Measurements from ENCODE around the gene PLPPR5. TPM values are rescaled to one million over a fixed set of nuclear protein-coding genes. Genes with fewer than 3 reads are reported as not detected.

The PLPPR5 gene
- total RNA-seq, 1 donor from 2014 or later = not detected

GRCh38 chr1:98963064-98963758, 41.5 kb downstream of the PLPPR5 start:
- no peaks in the 10 kb centered on the region for H3K4me1 Mint-ChIP-seq (ENCODE audit: low read depth)
- H3K27me3 Mint-ChIP-seq (ENCODE audit: insufficient read depth) = peaks cover 2% of the 10 kb centered on the region
- intact Hi-C loops (cut with micrococcal nuclease) = no loop called here
- no peak overlapping the region for H3K27ac Mint-ChIP-seq
- no peaks in the 10 kb centered on the region for H3K9me3 Mint-ChIP-seq
- no peak for DNase-seq (ENCODE audit: low spot score)
- H3K4me3 Mint-ChIP-seq = no peak overlapping the region
- H3K36me3 Mint-ChIP-seq (ENCODE audit: low read depth) = no peaks in the 10 kb centered on the region

GRCh38 chr1:98962156-98962555, 42.5 kb downstream of the PLPPR5 start:
- DNase-seq (ENCODE audit: low spot score) = no peak
- Mint-ChIP-seq H3K4me3 (no peak overlapping the region), H3K9me3 (no peaks in the 10 kb centered on the region), H3K27me3 (ENCODE audit: insufficient read depth) (peaks cover 2% of the 10 kb centered on the region), H3K4me1 (ENCODE audit: low read depth) (no peaks in the 10 kb centered on the region), H3K27ac (no peak overlapping the region), H3K36me3 (ENCODE audit: low read depth) (no peaks in the 10 kb centered on the region)
- intact Hi-C loops (cut with micrococcal nuclease) = no loop called here

GRCh38 chr1:98949621-98950020, 55.0 kb downstream of the PLPPR5 start:
- no peaks in the 10 kb centered on the region for H3K9me3 Mint-ChIP-seq
- H3K4me1 Mint-ChIP-seq (ENCODE audit: low read depth) = no peaks in the 10 kb centered on the region
- intact Hi-C loops (cut with micrococcal nuclease) = no loop called here
- H3K4me3 Mint-ChIP-seq = no peak overlapping the region
- no peak for DNase-seq (ENCODE audit: low spot score)
- H3K27ac Mint-ChIP-seq = no peak overlapping the region
- peaks cover 4% of the 10 kb centered on the region for H3K27me3 Mint-ChIP-seq (ENCODE audit: insufficient read depth)
- H3K36me3 Mint-ChIP-seq (ENCODE audit: low read depth) = no peaks in the 10 kb centered on the region

- no peak overlapping the region for H3K4me3 Mint-ChIP-seq
- H3K36me3 Mint-ChIP-seq (ENCODE audit: low read depth) = no peaks in the 10 kb centered on the region
- H3K4me1 Mint-ChIP-seq (ENCODE audit: low read depth) = no peaks in the 10 kb centered on the region
- intact Hi-C loops (cut with micrococcal nuclease) = no loop called here
- H3K27ac Mint-ChIP-seq = no peak overlapping the region
- H3K27me3 Mint-ChIP-seq (ENCODE audit: insufficient read depth) = peaks cover 4% of the 10 kb centered on the region
- no peak for DNase-seq (ENCODE audit: low spot score)
- H3K9me3 Mint-ChIP-seq = no peaks in the 10 kb centered on the region
These were observed 55.5 kb downstream of the PLPPR5 start for GRCh38 chr1:98949166-98949565.

GRCh38 chr1:98947071-98947470, 57.6 kb downstream of the PLPPR5 start:
- intact Hi-C loops (cut with micrococcal nuclease) = no loop called here

GRCh38 chr1:98940722-98941079, 64.0 kb downstream of the PLPPR5 start:
- Mint-ChIP-seq H3K4me1 (ENCODE audit: low read depth) (peaks cover 6% of the 10 kb centered on the region), H3K9me3 (no peaks in the 10 kb centered on the region), H3K27ac (no peak overlapping the region), H3K4me3 (no peak overlapping the region), H3K36me3 (ENCODE audit: low read depth) (no peaks in the 10 kb centered on the region), H3K27me3 (ENCODE audit: insufficient read depth) (no peaks in the 10 kb centered on the region)
- DNase-seq (ENCODE audit: low spot score) = no peak
- intact Hi-C loops (cut with micrococcal nuclease) = no loop called here

More at GRCh38 chr1:98947071-98947470, 57.6 kb downstream of the PLPPR5 start:
- Mint-ChIP-seq H3K4me1 (ENCODE audit: low read depth) (no peaks in the 10 kb centered on the region), H3K9me3 (no peaks in the 10 kb centered on the region), H3K36me3 (ENCODE audit: low read depth) (no peaks in the 10 kb centered on the region), H3K27me3 (ENCODE audit: insufficient read depth) (peaks cover 4% of the 10 kb centered on the region), H3K4me3 (no peak overlapping the region), H3K27ac (no peak overlapping the region)
- DNase-seq (ENCODE audit: low spot score) = no peak

GRCh38 chr1:98940069-98940721, 64.5 kb downstream of the PLPPR5 start:
- Mint-ChIP-seq H3K4me1 (ENCODE audit: low read depth) (peaks cover 6% of the 10 kb centered on the region), H3K4me3 (no peak overlapping the region), H3K27me3 (ENCODE audit: insufficient read depth) (no peaks in the 10 kb centered on the region), H3K9me3 (no peaks in the 10 kb centered on the region), H3K36me3 (ENCODE audit: low read depth) (no peaks in the 10 kb centered on the region), H3K27ac (no peak overlapping the region)
- intact Hi-C loops (cut with micrococcal nuclease) = no loop called here
- DNase-seq (ENCODE audit: low spot score) = no peak

GRCh38 chr1:98939471-98939870, 65.2 kb downstream of the PLPPR5 start:
- Mint-ChIP-seq H3K27me3 (ENCODE audit: insufficient read depth) (no peaks in the 10 kb centered on the region), H3K4me1 (ENCODE audit: low read depth) (peaks cover 6% of the 10 kb centered on the region), H3K9me3 (no peaks in the 10 kb centered on the region), H3K27ac (no peak overlapping the region), H3K4me3 (no peak overlapping the region), H3K36me3 (ENCODE audit: low read depth) (no peaks in the 10 kb centered on the region)
- no peak for DNase-seq (ENCODE audit: low spot score)
- intact Hi-C loops (cut with micrococcal nuclease) = loop anchor here (10.0 kb wide), 1 partner anchor 145 kb away; no protein-coding TSS in a partner anchor

- no peaks in the 10 kb centered on the region for H3K36me3 Mint-ChIP-seq (ENCODE audit: low read depth)
- no peak overlapping the region for H3K27ac Mint-ChIP-seq
- H3K9me3 Mint-ChIP-seq = no peaks in the 10 kb centered on the region
- peaks cover 6% of the 10 kb centered on the region for H3K4me1 Mint-ChIP-seq (ENCODE audit: low read depth)
- no peak overlapping the region for H3K4me3 Mint-ChIP-seq
- intact Hi-C loops (cut with micrococcal nuclease) = loop anchor here (10.0 kb wide), 1 partner anchor 143 kb away; no protein-coding TSS in a partner anchor
- no peak for DNase-seq (ENCODE audit: low spot score)
- no peaks in the 10 kb centered on the region for H3K27me3 Mint-ChIP-seq (ENCODE audit: insufficient read depth)
These were observed 67.3 kb downstream of the PLPPR5 start for GRCh38 chr1:98937347-98937746.

GRCh38 chr1:98932184-98932583, 72.5 kb downstream of the PLPPR5 start:
- H3K4me1 Mint-ChIP-seq (ENCODE audit: low read depth) = no peaks in the 10 kb centered on the region
- no peaks in the 10 kb centered on the region for H3K9me3 Mint-ChIP-seq
- intact Hi-C loops (cut with micrococcal nuclease) = loop anchor here (10.0 kb wide), 1 partner anchor 137 kb away; no protein-coding TSS in a partner anchor
- no peaks in the 10 kb centered on the region for H3K27me3 Mint-ChIP-seq (ENCODE audit: insufficient read depth)
- DNase-seq (ENCODE audit: low spot score) = no peak
- H3K4me3 Mint-ChIP-seq = no peak overlapping the region
- no peaks in the 10 kb centered on the region for H3K36me3 Mint-ChIP-seq (ENCODE audit: low read depth)
- no peak overlapping the region for H3K27ac Mint-ChIP-seq

GRCh38 chr1:98931128-98931835, 73.4 kb downstream of the PLPPR5 start:
- no peak for DNase-seq (ENCODE audit: low spot score)
- intact Hi-C loops (cut with micrococcal nuclease) = loop anchor here (10.0 kb wide), 1 partner anchor 136 kb away; no protein-coding TSS in a partner anchor
- no peaks in the 10 kb centered on the region for H3K4me1 Mint-ChIP-seq (ENCODE audit: low read depth)
- no peak overlapping the region for H3K27ac Mint-ChIP-seq
- H3K36me3 Mint-ChIP-seq (ENCODE audit: low read depth) = no peaks in the 10 kb centered on the region
- H3K27me3 Mint-ChIP-seq (ENCODE audit: insufficient read depth) = no peaks in the 10 kb centered on the region
- H3K9me3 Mint-ChIP-seq = no peaks in the 10 kb centered on the region
- H3K4me3 Mint-ChIP-seq = no peak overlapping the region

- no peaks in the 10 kb centered on the region for H3K9me3 Mint-ChIP-seq
- no peak for DNase-seq (ENCODE audit: low spot score)
- intact Hi-C loops (cut with micrococcal nuclease) = no loop called here
- no peak overlapping the region for H3K27ac Mint-ChIP-seq
- H3K36me3 Mint-ChIP-seq (ENCODE audit: low read depth) = no peaks in the 10 kb centered on the region
- no peaks in the 10 kb centered on the region for H3K27me3 Mint-ChIP-seq (ENCODE audit: insufficient read depth)
- H3K4me3 Mint-ChIP-seq = no peak overlapping the region
- H3K4me1 Mint-ChIP-seq (ENCODE audit: low read depth) = no peaks in the 10 kb centered on the region
These were observed 75.2 kb downstream of the PLPPR5 start for GRCh38 chr1:98929437-98929836.

- H3K27me3 Mint-ChIP-seq (ENCODE audit: insufficient read depth) = no peaks in the 10 kb centered on the region
- no peaks in the 10 kb centered on the region for H3K36me3 Mint-ChIP-seq (ENCODE audit: low read depth)
These were observed 78.1 kb downstream of the PLPPR5 start for GRCh38 chr1:98926597-98926996.

More at GRCh38 chr1:98926597-98926996, 78.1 kb downstream of the PLPPR5 start:
- Mint-ChIP-seq H3K9me3 (no peaks in the 10 kb centered on the region), H3K27ac (no peak overlapping the region), H3K4me3 (no peak overlapping the region), H3K4me1 (ENCODE audit: low read depth) (no peaks in the 10 kb centered on the region)
- DNase-seq (ENCODE audit: low spot score) = no peak
- intact Hi-C loops (cut with micrococcal nuclease) = no loop called here
